Measurements from ENCODE around the gene NR4A1.

Gene NR4A1

GRCh38 chr12:52050758-52051541 lies at the start of gene NR4A1:
NR4A1 (plus strand) TSS chr12:52051442; CDS start chr12:52054329, 2,887 bp downstream.
- peak; percentile 71 for DNase-seq

DNA sequence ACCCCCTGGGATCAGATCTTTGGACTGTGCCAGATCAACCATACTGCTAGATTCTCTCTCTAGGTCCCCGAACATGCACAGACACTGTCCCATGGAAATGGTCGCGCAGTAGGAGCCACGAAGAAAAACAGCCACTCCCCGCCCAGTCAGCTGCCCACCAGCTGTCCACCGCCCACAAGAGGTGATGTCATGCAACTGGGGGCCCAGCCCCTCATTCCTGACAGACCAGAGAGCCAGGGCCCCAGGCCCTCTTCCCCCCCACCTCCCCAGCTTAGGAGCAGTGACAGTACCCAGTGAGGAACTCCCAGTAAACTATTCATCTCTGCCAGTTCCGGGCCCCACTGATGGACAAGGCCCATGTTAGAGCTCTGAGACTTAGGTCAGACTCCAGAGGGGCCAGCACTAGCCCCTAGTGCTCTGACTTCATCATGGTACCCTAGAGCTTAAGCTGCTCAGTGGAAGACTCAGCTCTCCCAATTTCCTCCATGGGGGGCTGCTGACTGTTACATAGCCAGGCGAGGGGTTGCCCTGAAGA lies 48.2 kb upstream of the NR4A1 start:
- no peak for DNase-seq

DNA sequence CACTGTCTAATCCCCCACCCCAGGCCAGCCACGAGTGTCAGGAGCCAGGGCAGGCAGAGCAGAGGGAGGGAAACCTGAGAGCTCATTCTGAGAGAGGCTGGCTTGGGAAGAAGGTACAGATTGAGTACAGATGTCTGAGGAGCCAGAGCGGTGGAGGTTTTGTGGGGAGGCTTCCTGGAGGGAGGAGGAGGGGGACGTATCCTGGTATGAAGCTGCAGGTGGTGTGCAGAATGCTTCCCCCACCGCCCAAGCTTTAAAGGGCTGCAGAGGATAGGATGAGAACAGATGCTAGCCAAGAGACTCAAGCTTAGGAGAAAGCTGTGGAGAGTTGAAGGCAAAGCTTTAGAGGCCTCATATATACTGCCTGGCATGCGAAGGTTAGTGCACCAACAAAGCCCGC lies 47.7 kb upstream of the NR4A1 start:
- no peak for DNase-seq

- no peak for DNase-seq
These were observed 47.1 kb upstream of the NR4A1 start for GRCh38 chr12:52004042-52004648.

DNA sequence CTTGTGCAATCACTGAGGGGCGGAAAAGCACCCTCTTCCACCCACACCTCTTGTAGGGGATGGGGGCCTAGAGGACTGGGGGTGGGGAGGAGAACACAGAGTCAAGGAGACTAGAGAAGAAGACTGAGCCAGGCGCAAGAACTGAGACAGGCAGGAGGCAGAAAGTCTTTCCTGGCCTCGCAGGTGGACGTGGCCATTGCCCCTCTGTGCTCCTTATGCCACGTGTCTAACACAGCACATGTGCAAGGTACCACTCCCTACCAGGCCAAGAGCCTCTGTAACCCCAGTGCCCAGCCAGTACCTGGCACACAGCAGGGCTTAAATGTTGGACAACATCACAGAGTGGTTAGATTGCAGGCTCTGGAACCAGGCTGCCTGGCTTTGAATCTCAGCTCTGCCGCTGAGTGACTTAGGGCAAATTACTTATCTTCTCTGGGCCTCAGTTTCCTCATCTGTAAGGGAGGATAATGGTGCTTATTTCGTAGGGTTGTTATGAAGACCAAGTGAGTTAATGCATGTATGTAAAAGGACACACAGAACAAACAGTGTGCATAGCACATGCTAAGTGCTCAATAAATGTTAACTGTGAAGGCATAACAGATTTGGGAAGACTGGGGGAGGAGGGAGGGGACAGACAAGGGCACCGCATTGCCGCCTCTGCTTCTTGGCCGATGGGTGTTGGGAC lies 45.9 kb upstream of the NR4A1 start:
- no peak for DNase-seq

GRCh38 chr12:52005903-52006703 lies 45.1 kb upstream of the NR4A1 start:
- no peak for DNase-seq

DNA sequence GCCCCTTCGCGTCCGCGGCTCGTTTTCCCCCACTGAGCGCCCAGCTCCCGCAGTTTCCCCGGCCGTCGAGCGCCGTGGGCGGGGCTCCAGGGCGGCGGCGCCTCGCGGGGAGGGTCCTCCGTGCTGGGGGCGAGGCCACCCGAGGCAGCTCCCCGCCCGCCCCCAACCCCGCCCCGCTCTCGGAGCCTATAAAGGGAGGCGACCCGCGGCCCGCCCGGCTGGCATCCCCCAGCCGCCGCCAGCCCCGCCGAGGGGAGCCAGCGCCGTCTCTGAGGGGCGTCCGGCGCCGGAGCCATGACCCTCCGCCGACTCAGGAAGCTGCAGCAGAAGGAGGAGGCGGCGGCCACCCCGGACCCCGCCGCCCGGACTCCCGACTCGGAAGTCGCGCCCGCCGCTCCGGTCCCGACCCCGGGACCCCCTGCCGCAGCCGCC lies 44.5 kb upstream of the NR4A1 start, which contains the start of gene TAMALIN:
TAMALIN (plus strand) TSS at position 221 of the 432 bp plus-strand sequence; CDS start at position 295, 74 bp downstream.
- DNase-seq: no peak

GRCh38 chr12:52007158-52007921 lies 43.9 kb upstream of the NR4A1 start:
- DNase-seq: no peak

- DNase-seq: no peak
These were observed 43.2 kb upstream of the NR4A1 start for GRCh38 chr12:52007982-52008510.

- DNase-seq: no peak
These were observed 42.0 kb upstream of the NR4A1 start for GRCh38 chr12:52009081-52009751.

DNA sequence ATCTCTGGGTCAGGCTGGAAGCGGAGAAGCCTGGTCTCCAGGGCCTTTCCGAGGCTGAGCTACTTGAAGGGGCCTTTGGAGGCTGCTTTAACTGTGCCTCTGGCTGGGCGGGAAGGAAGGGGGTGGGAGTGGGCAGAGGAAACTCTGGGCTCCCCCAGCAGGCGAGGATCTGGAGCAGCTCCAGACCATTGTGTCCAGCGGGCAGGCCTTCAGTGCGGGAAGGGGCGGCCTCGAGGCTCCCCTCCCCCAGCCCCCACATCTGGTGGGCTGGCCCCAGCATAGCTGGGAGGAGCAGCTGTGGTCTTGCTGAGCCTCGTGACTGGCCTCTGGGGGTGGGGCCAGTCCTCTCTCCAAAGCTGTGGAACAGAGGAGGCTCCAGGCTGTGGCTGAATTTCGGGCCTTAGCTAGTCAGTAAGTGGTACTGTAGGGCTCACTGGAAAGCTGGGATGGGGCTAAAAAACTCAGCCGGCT lies 41.1 kb upstream of the NR4A1 start:
- DNase-seq: no peak

GRCh38 chr12:52010692-52011601 lies 40.3 kb upstream of the NR4A1 start:
- DNase-seq: no peak

DNA sequence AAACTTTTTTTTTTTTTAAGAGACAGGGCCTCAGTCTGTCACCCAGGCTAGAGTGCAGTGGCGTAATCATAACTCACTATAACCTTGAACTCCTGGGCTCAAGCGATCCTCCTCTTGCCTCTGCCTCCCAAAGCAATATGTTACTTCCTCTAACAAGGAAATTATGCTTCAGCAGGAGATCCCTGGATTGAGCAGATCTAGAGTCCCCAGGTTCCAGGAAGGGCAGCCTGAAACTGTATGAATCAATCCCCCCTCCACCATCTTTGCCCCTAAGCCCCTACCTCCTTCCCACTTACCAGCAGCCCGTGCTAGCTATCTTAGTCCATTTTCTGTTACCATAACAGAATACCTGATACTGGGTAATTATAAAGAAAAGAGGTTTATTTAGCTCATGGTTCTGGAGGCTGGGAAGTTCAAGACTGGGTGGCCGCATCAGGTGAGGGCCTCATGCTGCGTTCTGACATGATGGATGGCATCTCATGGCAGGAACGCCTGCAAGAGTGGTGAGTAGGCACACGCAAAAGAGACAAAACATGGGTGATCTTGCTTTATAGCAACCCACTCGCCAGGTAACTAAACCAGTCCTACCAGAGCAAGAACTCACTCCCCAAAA lies 39.5 kb upstream of the NR4A1 start:
- no peak for DNase-seq

DNA sequence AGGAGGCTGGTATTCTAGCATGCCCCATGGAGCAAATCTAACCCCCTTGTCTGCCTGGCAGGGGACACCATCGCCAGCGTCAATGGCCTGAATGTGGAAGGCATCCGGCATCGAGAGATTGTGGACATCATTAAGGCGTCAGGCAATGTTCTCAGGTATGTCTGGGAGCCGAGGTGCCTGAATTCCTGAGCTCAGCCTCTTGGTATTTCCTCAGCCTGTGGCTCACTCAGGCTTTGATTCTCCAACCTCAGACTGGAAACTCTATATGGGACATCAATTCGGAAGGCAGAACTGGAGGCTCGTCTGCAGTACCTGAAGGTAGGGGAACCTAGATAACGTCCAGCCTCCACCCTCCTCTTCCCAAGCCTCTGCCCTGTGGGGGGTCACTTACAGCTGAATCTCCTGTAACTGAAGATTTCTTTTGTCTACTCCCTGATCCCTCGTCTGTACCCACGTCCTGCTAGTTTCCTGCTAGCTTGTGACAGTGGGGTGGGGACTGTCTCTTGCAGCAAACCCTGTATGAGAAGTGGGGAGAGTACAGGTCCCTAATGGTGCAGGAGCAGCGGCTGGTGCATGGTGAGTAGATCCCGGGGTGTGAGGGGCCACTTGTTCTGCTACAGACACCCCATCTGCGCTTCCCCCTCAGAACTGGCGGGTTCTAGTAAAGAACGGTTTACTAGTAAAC lies 37.5 kb upstream of the NR4A1 start:
- DNase-seq: no peak

- no peak for DNase-seq
These were observed 36.4 kb upstream of the NR4A1 start for GRCh38 chr12:52014567-52015530.

GRCh38 chr12:52015532-52016041 lies 35.7 kb upstream of the NR4A1 start:
- no peak for DNase-seq

DNA sequence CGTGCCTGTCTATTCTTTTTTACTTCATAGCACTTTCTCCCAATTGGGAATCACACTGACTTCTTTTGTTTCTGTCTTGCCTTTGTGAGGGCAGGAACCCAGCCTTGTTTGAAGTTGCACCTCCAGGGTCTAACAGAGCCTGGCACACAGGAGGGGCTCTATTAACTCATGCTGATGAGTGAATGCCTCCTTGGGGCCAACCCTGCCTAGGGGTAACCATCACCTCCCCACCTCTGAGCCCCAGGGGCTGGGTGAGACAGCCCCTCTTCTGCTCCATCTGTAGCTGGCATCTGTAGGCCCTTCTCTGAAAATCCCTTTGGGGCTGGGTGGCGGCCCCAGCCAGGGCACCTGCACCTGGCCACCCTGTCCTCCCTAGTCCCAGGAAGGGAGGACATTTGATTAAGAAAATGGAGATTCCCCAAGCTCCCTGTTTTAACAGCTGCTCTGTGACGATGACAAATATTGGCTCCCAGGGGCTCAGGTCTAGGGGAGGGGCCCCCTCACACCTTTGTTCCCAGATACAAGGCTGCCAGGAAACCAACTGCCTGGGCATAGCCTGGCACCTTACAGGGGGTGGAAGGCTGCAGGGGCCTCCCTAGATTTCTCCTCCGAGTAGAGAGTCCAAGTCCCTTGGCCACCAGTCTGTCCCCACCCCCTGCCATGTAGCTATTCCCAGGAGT lies 32.7 kb upstream of the NR4A1 start:
- DNase-seq: no peak
